ENCODE data around the gene DIP2A. TPM values are rescaled to one million over a fixed set of nuclear protein-coding genes. Genes with fewer than 3 reads are reported as not detected.
"Not testable (repeated sequence)": the region's sequence is repeated elsewhere in the genome, so short reads cannot be mapped to it uniquely, and the experiment has no call there.

The DIP2A gene
- polyA plus RNA-seq, 1 donor (not counting 4 experiments of a cell fraction or from before 2014, with no cell fraction given) = 41.6 TPM

DNA sequence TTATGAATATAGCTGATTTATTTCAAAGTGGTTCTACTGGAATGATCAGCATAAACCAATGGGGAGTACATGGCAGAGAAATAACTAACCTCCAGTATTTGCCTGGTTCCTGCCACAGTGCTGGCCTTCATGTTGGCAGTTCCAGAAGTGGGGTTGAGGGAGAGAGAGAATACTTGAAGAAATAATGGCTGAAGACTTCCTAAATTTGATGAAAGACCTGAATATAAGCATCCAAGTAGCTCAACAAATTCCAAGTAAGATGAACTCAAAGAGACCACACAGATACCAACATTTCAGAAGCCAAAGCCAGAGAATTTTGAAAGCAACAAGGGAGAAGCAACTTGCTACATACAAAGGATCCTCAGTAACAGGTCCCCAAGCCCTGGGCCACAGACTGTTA lies 111.9 kb downstream of the DIP2A start:
- Histone ChIP-seq H3K27me3 (ENCODE audit: control insufficient read depth, extremely low read depth, insufficient read depth, low read length) (no peaks in the 10 kb centered on the region), H3K9me1 (ENCODE audit: control insufficient read depth, extremely low read depth, insufficient read depth, low read length) (no peaks in the 10 kb centered on the region), H3K27ac (ENCODE audit: control insufficient read depth, insufficient read depth, low read length) (no peak overlapping the region), H3K9me3 (ENCODE audit: control insufficient read depth, low read depth, low read length) (no peaks in the 10 kb centered on the region), H2AFZ (ENCODE audit: control insufficient read depth, low read length) (no peak overlapping the region), H3K4me3 (ENCODE audit: control insufficient read depth in 2 of 3, extremely low read depth in 1 of 3, insufficient read depth in 2 of 3, low read depth in 1 of 3, low read length in 3 of 3) (no peak overlapping the region), H3K4me1 (ENCODE audit: control insufficient read depth, extremely low read depth, insufficient read depth, low read length) (no peaks in the 10 kb centered on the region), H4K20me1 (ENCODE audit: control insufficient read depth, extremely low read depth, insufficient read depth, low read length) (no peaks in the 10 kb centered on the region), H3K36me3 (ENCODE audit: control insufficient read depth in 2 of 2, extremely low read depth in 1 of 2, insufficient read depth in 2 of 2, low read length in 2 of 2) (peaks cover 22 to 32% of the 10 kb centered on the region in 2 experiments), H3K79me2 (ENCODE audit: control insufficient read depth, insufficient read depth, low read length) (no peaks in the 10 kb centered on the region), H3K9ac (ENCODE audit: control insufficient read depth, extremely low read depth, insufficient read depth, low read length) (no peak overlapping the region), H3K4me2 (ENCODE audit: control insufficient read depth, extremely low read depth, insufficient read depth, low read depth, low read length) (no peak overlapping the region)
- dilution Hi-C loops (cut with MboI; ENCODE audit: extremely low pct_ligation_motif_present, low sequenced_read_pairs) = no loop called here
- FAIRE-seq (no peak), DNase-seq (ENCODE audit: low read depth, low spot score) (no peak)
- TF ChIP-seq, protein P1, sequence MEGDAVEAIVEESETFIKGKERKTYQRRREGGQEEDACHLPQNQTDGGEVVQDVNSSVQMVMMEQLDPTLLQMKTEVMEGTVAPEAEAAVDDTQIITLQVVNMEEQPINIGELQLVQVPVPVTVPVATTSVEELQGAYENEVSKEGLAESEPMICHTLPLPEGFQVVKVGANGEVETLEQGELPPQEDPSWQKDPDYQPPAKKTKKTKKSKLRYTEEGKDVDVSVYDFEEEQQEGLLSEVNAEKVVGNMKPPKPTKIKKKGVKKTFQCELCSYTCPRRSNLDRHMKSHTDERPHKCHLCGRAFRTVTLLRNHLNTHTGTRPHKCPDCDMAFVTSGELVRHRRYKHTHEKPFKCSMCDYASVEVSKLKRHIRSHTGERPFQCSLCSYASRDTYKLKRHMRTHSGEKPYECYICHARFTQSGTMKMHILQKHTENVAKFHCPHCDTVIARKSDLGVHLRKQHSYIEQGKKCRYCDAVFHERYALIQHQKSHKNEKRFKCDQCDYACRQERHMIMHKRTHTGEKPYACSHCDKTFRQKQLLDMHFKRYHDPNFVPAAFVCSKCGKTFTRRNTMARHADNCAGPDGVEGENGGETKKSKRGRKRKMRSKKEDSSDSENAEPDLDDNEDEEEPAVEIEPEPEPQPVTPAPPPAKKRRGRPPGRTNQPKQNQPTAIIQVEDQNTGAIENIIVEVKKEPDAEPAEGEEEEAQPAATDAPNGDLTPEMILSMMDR (optimal IDR thresholded peaks at IDR 0.05 in 1 of 3, IDR thresholded peaks at IDR 0.05 in 1 of 3, conservative IDR thresholded peaks at IDR 0.05 in 1 of 3; ENCODE audit: extremely low read depth in 1 of 3, insufficient read depth in 2 of 3, low read length in 3 of 3) = no peak
- TF ChIP-seq EZH2 (IDR thresholded peaks at IDR 0.05; ENCODE audit: low read length) = no peak

DNA sequence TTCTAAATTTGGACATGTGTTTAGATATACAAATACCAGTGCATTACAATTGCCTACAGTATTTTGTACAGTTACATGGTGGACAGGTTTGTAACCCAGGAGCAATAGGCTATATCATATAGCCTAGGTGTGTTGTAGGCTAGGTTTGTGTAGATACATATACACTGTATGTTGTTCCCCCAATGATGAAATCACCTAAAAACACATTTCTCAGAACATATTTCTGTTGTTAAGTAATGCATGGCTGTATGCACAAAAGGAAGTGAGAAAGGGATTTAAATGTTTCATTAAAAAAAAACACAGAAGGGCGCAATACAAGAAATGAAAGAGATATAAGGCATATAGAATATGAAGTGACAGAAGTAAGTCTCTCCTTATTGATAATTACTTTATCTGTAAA lies 114.2 kb downstream of the DIP2A start:
- no peak overlapping the region for H2AFZ ChIP-seq (ENCODE audit: control insufficient read depth, low read length)
- no peak overlapping the region for H3K4me3 ChIP-seq (ENCODE audit: control insufficient read depth in 2 of 3, extremely low read depth in 1 of 3, insufficient read depth in 2 of 3, low read depth in 1 of 3, low read length in 3 of 3)
- no peak overlapping the region for H3K4me2 ChIP-seq (ENCODE audit: control insufficient read depth, extremely low read depth, insufficient read depth, low read depth, low read length)
- FAIRE-seq = no peak
- no peak overlapping the region for H3K27ac ChIP-seq (ENCODE audit: control insufficient read depth, insufficient read depth, low read length)
- peaks cover 9 to 22% of the 10 kb centered on the region in 2 experiments for H3K36me3 ChIP-seq (ENCODE audit: control insufficient read depth in 2 of 2, extremely low read depth in 1 of 2, insufficient read depth in 2 of 2, low read length in 2 of 2)
- no peaks in the 10 kb centered on the region for H3K79me2 ChIP-seq (ENCODE audit: control insufficient read depth, insufficient read depth, low read length)
- H3K9me3 ChIP-seq (ENCODE audit: control insufficient read depth, low read depth, low read length) = no peaks in the 10 kb centered on the region
- no peak overlapping the region for H3K9ac ChIP-seq (ENCODE audit: control insufficient read depth, extremely low read depth, insufficient read depth, low read length)
- H3K9me1 ChIP-seq (ENCODE audit: control insufficient read depth, extremely low read depth, insufficient read depth, low read length) = no peaks in the 10 kb centered on the region
- H4K20me1 ChIP-seq (ENCODE audit: control insufficient read depth, extremely low read depth, insufficient read depth, low read length) = no peaks in the 10 kb centered on the region
- no peaks in the 10 kb centered on the region for H3K27me3 ChIP-seq (ENCODE audit: control insufficient read depth, extremely low read depth, insufficient read depth, low read length)
- no peak for DNase-seq (ENCODE audit: low read depth, low spot score)
- no peaks in the 10 kb centered on the region for H3K4me1 ChIP-seq (ENCODE audit: control insufficient read depth, extremely low read depth, insufficient read depth, low read length)
- dilution Hi-C loops (cut with MboI; ENCODE audit: extremely low pct_ligation_motif_present, low sequenced_read_pairs) = no loop called here
- no peak for TF ChIP-seq EZH2 (IDR thresholded peaks at IDR 0.05; ENCODE audit: low read length)
- TF ChIP-seq, protein P1 (optimal IDR thresholded peaks at IDR 0.05 in 1 of 3, IDR thresholded peaks at IDR 0.05 in 1 of 3, conservative IDR thresholded peaks at IDR 0.05 in 1 of 3; ENCODE audit: extremely low read depth in 1 of 3, insufficient read depth in 2 of 3, low read length in 3 of 3) = no peak

DNA sequence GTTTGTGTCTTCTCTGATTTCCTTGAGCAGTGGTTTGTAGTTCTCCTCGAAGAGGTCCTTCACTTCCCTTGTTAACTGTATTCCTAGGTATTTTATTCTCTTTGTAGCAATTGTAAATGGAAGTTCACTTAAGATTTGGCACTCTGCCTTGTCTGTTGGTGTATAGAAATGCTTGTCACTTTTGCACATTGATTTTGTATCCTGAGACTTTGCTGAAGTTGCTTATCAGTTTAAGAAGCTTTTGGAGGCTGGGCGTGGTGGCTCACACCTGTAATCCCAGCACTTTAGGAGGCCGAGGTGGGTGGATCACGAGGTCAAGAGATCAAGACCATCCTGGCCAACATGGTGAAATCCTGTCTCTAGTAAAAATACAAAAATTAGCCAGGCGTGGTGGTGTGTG lies 119.1 kb downstream of the DIP2A start:
- H2AFZ ChIP-seq (ENCODE audit: control insufficient read depth, low read length); H3K4me3 ChIP-seq (ENCODE audit: control insufficient read depth in 2 of 3, extremely low read depth in 1 of 3, insufficient read depth in 2 of 3, low read depth in 1 of 3, low read length in 3 of 3); H3K79me2 ChIP-seq (ENCODE audit: control insufficient read depth, insufficient read depth, low read length); H3K9ac ChIP-seq (ENCODE audit: control insufficient read depth, extremely low read depth, insufficient read depth, low read length); H3K9me3 ChIP-seq (ENCODE audit: control insufficient read depth, low read depth, low read length); H4K20me1 ChIP-seq (ENCODE audit: control insufficient read depth, extremely low read depth, insufficient read depth, low read length); H3K9me1 ChIP-seq (ENCODE audit: control insufficient read depth, extremely low read depth, insufficient read depth, low read length); H3K27me3 ChIP-seq (ENCODE audit: control insufficient read depth, extremely low read depth, insufficient read depth, low read length); H3K27ac ChIP-seq (ENCODE audit: control insufficient read depth, insufficient read depth, low read length); H3K36me3 ChIP-seq (ENCODE audit: control insufficient read depth in 2 of 2, extremely low read depth in 1 of 2, insufficient read depth in 2 of 2, low read length in 2 of 2); H3K4me2 ChIP-seq (ENCODE audit: control insufficient read depth, extremely low read depth, insufficient read depth, low read depth, low read length); FAIRE-seq; H3K4me1 ChIP-seq (ENCODE audit: control insufficient read depth, extremely low read depth, insufficient read depth, low read length); DNase-seq (ENCODE audit: low read depth, low spot score); dilution Hi-C loops (cut with MboI; ENCODE audit: extremely low pct_ligation_motif_present, low sequenced_read_pairs): not testable (repeated sequence)

DNA sequence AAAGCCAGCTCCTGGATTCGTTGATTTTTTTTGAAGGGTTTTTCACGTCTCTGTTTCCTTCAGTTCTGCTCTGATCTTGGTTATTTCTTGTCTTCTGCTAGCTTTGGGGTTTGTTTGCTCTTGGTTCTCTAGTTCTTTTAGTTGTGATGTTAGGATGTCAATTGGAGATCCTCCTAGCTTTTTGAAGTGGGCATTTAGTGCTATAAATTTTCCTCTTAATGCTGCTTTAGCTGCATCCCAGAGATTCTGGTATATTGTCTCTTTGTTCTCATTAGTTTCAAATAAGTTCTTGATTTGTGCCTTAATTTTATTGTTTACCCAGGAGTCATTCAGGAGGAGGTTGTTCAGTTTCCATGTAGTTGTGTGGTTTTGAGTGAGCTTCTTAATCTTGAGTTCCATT lies 120.7 kb downstream of the DIP2A start:
- FAIRE-seq; H2AFZ ChIP-seq (ENCODE audit: control insufficient read depth, low read length): not testable (repeated sequence)

More for the DNA sequence above, 120.7 kb downstream of the DIP2A start:
- DNase-seq (ENCODE audit: low read depth, low spot score); H3K9me1 ChIP-seq (ENCODE audit: control insufficient read depth, extremely low read depth, insufficient read depth, low read length); H3K4me1 ChIP-seq (ENCODE audit: control insufficient read depth, extremely low read depth, insufficient read depth, low read length); H3K27me3 ChIP-seq (ENCODE audit: control insufficient read depth, extremely low read depth, insufficient read depth, low read length); dilution Hi-C loops (cut with MboI; ENCODE audit: extremely low pct_ligation_motif_present, low sequenced_read_pairs); H3K9me3 ChIP-seq (ENCODE audit: control insufficient read depth, low read depth, low read length); H3K36me3 ChIP-seq (ENCODE audit: control insufficient read depth in 2 of 2, extremely low read depth in 1 of 2, insufficient read depth in 2 of 2, low read length in 2 of 2); H3K79me2 ChIP-seq (ENCODE audit: control insufficient read depth, insufficient read depth, low read length); H4K20me1 ChIP-seq (ENCODE audit: control insufficient read depth, extremely low read depth, insufficient read depth, low read length); H3K9ac ChIP-seq (ENCODE audit: control insufficient read depth, extremely low read depth, insufficient read depth, low read length); H3K4me2 ChIP-seq (ENCODE audit: control insufficient read depth, extremely low read depth, insufficient read depth, low read depth, low read length); H3K27ac ChIP-seq (ENCODE audit: control insufficient read depth, insufficient read depth, low read length); H3K4me3 ChIP-seq (ENCODE audit: control insufficient read depth in 2 of 3, extremely low read depth in 1 of 3, insufficient read depth in 2 of 3, low read depth in 1 of 3, low read length in 3 of 3): not testable (repeated sequence)

Measured in keratinocyte (primary cell).